Middle frontal gyrus (tissue), 1 donor: ENCODE results near the gene THADA.

Source experiments
- DNase-seq: peaks from one replicate; pipeline ENCODE4 v3.0.0-alpha.2; 2015; ENCODE audit warnings: low spot score; ENCODE audit errors: extremely low spot score

Gene THADA

GRCh38 chr2:43445781-43446180 lies 150.1 kb downstream of the THADA start:
- no peak for DNase-seq

GRCh38 chr2:43444989-43445645 lies 150.7 kb downstream of the THADA start:
- no peak for DNase-seq

GRCh38 chr2:43443282-43443681 lies 152.6 kb downstream of the THADA start:
- no peak for DNase-seq

GRCh38 chr2:43441195-43441594 lies 154.6 kb downstream of the THADA start:
- no peak for DNase-seq

- DNase-seq, result no peak
These were observed 156.8 kb downstream of the THADA start for GRCh38 chr2:43438858-43439655.

- no peak for DNase-seq
These were observed 157.5 kb downstream of the THADA start for GRCh38 chr2:43438342-43438741.

- no peak for DNase-seq
These were observed 158.5 kb downstream of the THADA start for GRCh38 chr2:43437363-43437762.

GRCh38 chr2:43436431-43436830 lies 159.4 kb downstream of the THADA start:
- DNase-seq, result no peak

- DNase-seq, result no peak
These were observed 160.1 kb downstream of the THADA start for GRCh38 chr2:43435746-43436145.

- no peak for DNase-seq
These were observed 165.3 kb downstream of the THADA start for GRCh38 chr2:43430489-43430888.

- DNase-seq, result no peak
These were observed 166.5 kb downstream of the THADA start for GRCh38 chr2:43429369-43429768.

- no peak for DNase-seq
These were observed 168.8 kb downstream of the THADA start for GRCh38 chr2:43427032-43427424.

GRCh38 chr2:43426305-43427031 lies 169.4 kb downstream of the THADA start:
- DNase-seq, result no peak

- DNase-seq, result no peak
These were observed 170.2 kb downstream of the THADA start for GRCh38 chr2:43425659-43426058.

GRCh38 chr2:43424262-43425207 lies 171.3 kb downstream of the THADA start:
- no peak for DNase-seq

- DNase-seq, result no peak
These were observed 171.9 kb downstream of the THADA start for GRCh38 chr2:43423941-43424261.

- no peak for DNase-seq
These were observed 174.6 kb downstream of the THADA start for GRCh38 chr2:43421194-43421593.

- DNase-seq, result no peak
These were observed 175.4 kb downstream of the THADA start for GRCh38 chr2:43420389-43420801.

GRCh38 chr2:43419876-43420275 lies 176.0 kb downstream of the THADA start:
- no peak for DNase-seq

- no peak for DNase-seq
These were observed 176.6 kb downstream of the THADA start for GRCh38 chr2:43419243-43419642.

GRCh38 chr2:43418680-43419079 lies 177.2 kb downstream of the THADA start:
- no peak for DNase-seq
